Natural killer cell (primary cell): Measurements from ENCODE around the gene VPS50. TPM values are rescaled to one million over a fixed set of nuclear protein-coding genes. Genes with fewer than 3 reads are reported as not detected.

Experiments
- ATAC-seq, 3 donors: fragments of 150-1000 bp in 2 of 3; fragments of 200-7000 bp in 1 of 3; cut with Tn5 transposase; 1 replicate in 1 of 3; 2 replicates in 2 of 3; pipeline ENCODE4 v1.10.0; 2021; ENCODE audit warnings: mild to moderate bottlenecking in 2 of 3, moderate library complexity in 2 of 3
- DNase-seq, 2 donors: peaks; one replicate each; pipeline versions ENCODE4 v3.0.0 to v3.0.0-alpha.2; 2013 to 2021; ENCODE audit warnings: mixed read lengths in 1 of 2
- H3K27ac ChIP-seq: one replicate; pipeline ENCODE4 v1.5.1; 2013; ENCODE audit warnings: mild to moderate bottlenecking, low read length
- H3K27me3 ChIP-seq: one replicate; pipeline ENCODE4 v1.6.1; 2013; ENCODE audit warnings: low read length; ENCODE audit not compliant: control insufficient read depth, insufficient read depth
- H3K36me3 ChIP-seq: one replicate; pipeline ENCODE4 v1.6.1; 2013; ENCODE audit warnings: low read length; ENCODE audit not compliant: control insufficient read depth, insufficient read depth
- H3K4me1 ChIP-seq: one replicate; pipeline ENCODE4 v1.6.1; 2013; ENCODE audit warnings: low read length; ENCODE audit not compliant: control insufficient read depth, insufficient read depth
- H3K4me3 ChIP-seq: one replicate; pipeline ENCODE4 v1.5.1; 2013; ENCODE audit warnings: low read length
- H3K9me3 ChIP-seq: one replicate; pipeline ENCODE4 v1.6.1; 2013; ENCODE audit warnings: low read length; ENCODE audit not compliant: control insufficient read depth, insufficient read depth
- H3K27ac Mint-ChIP-seq, 2 donors: one replicate each; pipeline ENCODE4 v1.8.0; 2022; ENCODE audit warnings: mild to moderate bottlenecking in 2 of 2, mixed read lengths in 2 of 2, moderate library complexity in 1 of 2
- H3K27me3 Mint-ChIP-seq, 2 donors: one replicate each; pipeline ENCODE4 v1.8.0; 2022; ENCODE audit warnings: low read depth in 2 of 2, mixed read lengths in 2 of 2
- H3K36me3 Mint-ChIP-seq: one replicate; pipeline ENCODE4 v1.8.0; 2022; ENCODE audit warnings: mixed read lengths
- H3K4me1 Mint-ChIP-seq, 2 donors: one replicate each; pipeline ENCODE4 v1.8.0; 2022; ENCODE audit warnings: mixed read lengths in 2 of 2
- H3K4me3 Mint-ChIP-seq: one replicate; pipeline ENCODE4 v1.8.0; 2022; ENCODE audit warnings: mild to moderate bottlenecking, moderate library complexity, mixed read lengths
- H3K9me3 Mint-ChIP-seq, 2 donors: one replicate each; pipeline ENCODE4 v1.8.0; 2022; ENCODE audit warnings: mixed read lengths in 2 of 2
- WGBS: methylation state at CpG from one replicate; pipeline ENCODE4 v1.1.7; 2013; ENCODE audit warnings: missing lambda C conversion rate; ENCODE audit not compliant: insufficient coverage; 5-methylcytosine and 5-hydroxymethylcytosine counted together
- intact Hi-C: fragments of 100-400 bp; cut with micrococcal nuclease; formaldehyde crosslinking; loops from one replicate; pipeline ENCODE4 v1.14.2; 2022
- total RNA-seq, 4 donors: library from RNA; stranded (reverse); fragments of 120-200 nt in 1 of 4; gene quantifications; one replicate each; pipeline versions ENCODE4 v1.2.3 to v1.2.4, GENCODE V29; 2013 to 2022
- TF ChIP-seq, protein P1 (sequence below): fragments of 200-600 bp; IDR thresholded peaks from one replicate; pipeline ENCODE4 v1.8.0; 2022; ENCODE audit warnings: antibody characterized with exemption

The VPS50 gene
- total RNA-seq, 3 donors from 2014 or later (not counting 1 experiment from before 2014, with no cell fraction given) = 29.0 to 32.8 (median 31.7) TPM

DNA sequence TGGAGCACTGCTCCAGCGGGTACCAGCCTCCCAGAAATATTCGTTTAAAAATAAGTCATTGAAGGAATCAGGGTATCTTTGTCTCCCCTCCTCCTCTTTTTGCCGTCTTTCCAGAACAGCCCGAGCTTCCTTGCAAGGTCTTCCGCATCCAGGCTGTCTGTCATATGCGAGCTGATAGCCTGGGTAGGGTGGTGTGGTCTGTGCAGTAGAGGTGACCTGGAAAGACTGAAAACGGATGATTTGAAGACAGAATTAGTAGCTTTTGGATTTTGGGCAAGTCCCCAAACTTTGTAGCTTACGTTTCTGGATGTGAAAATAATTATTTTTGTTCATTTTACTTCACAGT, 480 bp downstream of the VPS50 start:
- H3K4me1 ChIP-seq = peaks cover 4% of the 10 kb centered on the region
- no peaks in the 10 kb centered on the region for H3K9me3 ChIP-seq
- H3K4me1 Mint-ChIP-seq = peaks cover 15 to 18% of the 10 kb centered on the region in 2 donors
- H3K27ac Mint-ChIP-seq = peak overlapping the region; percentile 93 to 95
- peak overlapping the region; percentile 73 for H3K4me3 ChIP-seq
- H3K9me3 Mint-ChIP-seq = no peaks in the 10 kb centered on the region
- DNase-seq = no peak
- no peaks in the 10 kb centered on the region for H3K36me3 Mint-ChIP-seq
- TF ChIP-seq, protein P1, sequence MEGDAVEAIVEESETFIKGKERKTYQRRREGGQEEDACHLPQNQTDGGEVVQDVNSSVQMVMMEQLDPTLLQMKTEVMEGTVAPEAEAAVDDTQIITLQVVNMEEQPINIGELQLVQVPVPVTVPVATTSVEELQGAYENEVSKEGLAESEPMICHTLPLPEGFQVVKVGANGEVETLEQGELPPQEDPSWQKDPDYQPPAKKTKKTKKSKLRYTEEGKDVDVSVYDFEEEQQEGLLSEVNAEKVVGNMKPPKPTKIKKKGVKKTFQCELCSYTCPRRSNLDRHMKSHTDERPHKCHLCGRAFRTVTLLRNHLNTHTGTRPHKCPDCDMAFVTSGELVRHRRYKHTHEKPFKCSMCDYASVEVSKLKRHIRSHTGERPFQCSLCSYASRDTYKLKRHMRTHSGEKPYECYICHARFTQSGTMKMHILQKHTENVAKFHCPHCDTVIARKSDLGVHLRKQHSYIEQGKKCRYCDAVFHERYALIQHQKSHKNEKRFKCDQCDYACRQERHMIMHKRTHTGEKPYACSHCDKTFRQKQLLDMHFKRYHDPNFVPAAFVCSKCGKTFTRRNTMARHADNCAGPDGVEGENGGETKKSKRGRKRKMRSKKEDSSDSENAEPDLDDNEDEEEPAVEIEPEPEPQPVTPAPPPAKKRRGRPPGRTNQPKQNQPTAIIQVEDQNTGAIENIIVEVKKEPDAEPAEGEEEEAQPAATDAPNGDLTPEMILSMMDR = no peak
- peaks cover 0 to under 1% of the 10 kb centered on the region in 2 donors for H3K27me3 Mint-ChIP-seq
- peak overlapping the region; percentile 46 for H3K27ac ChIP-seq
- H3K36me3 ChIP-seq = no peaks in the 10 kb centered on the region
- H3K27me3 ChIP-seq = no peaks in the 10 kb centered on the region
- ATAC-seq = no peak
- WGBS = 3% methylated on average over 8 of the region's 8 CpGs
- peak overlapping the region; percentile 98 for H3K4me3 Mint-ChIP-seq
- intact Hi-C loops = loop anchor here (1.0 to 5.0 kb wide), 3 partner anchors 85 to 784 kb away; partner anchors contain the start of gene SAMD9L

DNA sequence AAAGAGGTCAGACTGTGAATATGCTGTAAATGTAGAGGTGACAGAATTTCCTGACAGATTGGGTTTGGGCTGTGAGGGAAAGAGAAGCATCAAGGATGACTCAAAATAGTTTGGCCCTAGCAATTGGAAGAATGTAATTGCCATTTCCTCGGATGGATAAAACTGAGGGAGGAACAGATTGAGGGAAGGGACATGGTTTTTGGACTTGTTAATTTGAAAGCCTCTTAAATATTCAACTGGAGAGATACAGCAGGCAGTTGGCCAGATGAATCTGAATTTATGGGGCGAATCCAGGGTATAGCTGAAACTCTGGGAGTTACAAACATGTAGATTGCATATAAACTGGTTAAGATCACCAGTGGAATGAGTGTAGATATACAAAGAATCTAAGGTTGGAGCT, 3.4 kb downstream of the VPS50 start:
- TF ChIP-seq, protein P1 = no peak
- Mint-ChIP-seq H3K27me3 (no peaks in the 10 kb centered on the region), H3K36me3 (no peaks in the 10 kb centered on the region), H3K9me3 (no peaks in the 10 kb centered on the region), H3K4me3 (no peak overlapping the region), H3K27ac (no peak overlapping the region), H3K4me1 (peaks cover 15 to 18% of the 10 kb centered on the region in 2 donors)
- no peak overlapping the region for H3K4me3 ChIP-seq
- DNase-seq (no peak), ATAC-seq (no peak)
- H3K27me3 ChIP-seq = no peaks in the 10 kb centered on the region
- 93% methylated on average over 2 of the region's 2 CpGs for WGBS
- no peak overlapping the region for H3K27ac ChIP-seq
- peaks cover 4% of the 10 kb centered on the region for H3K4me1 ChIP-seq
- no peaks in the 10 kb centered on the region for H3K9me3 ChIP-seq
- intact Hi-C loops = no loop called here
- no peaks in the 10 kb centered on the region for H3K36me3 ChIP-seq

GRCh38 chr7:93238131-93238530, 6.0 kb downstream of the VPS50 start:
- no peaks in the 10 kb centered on the region for H3K9me3 Mint-ChIP-seq
- Histone ChIP-seq H3K27me3 (no peaks in the 10 kb centered on the region), H3K4me3 (no peak overlapping the region), H3K9me3 (no peaks in the 10 kb centered on the region), H3K4me1 (no peaks in the 10 kb centered on the region), H3K27ac (no peak overlapping the region), H3K36me3 (peaks cover 3% of the 10 kb centered on the region)
- no peaks in the 10 kb centered on the region for H3K27me3 Mint-ChIP-seq
- WGBS = 97% methylated on average over 3 of the region's 4 CpGs
- no peaks in the 10 kb centered on the region for H3K36me3 Mint-ChIP-seq
- ATAC-seq (no peak), DNase-seq (no peak)
- no peak overlapping the region for H3K4me3 Mint-ChIP-seq
- H3K4me1 Mint-ChIP-seq = no peaks in the 10 kb centered on the region
- TF ChIP-seq, protein P1 = no peak
- intact Hi-C loops = no loop called here
- no peak overlapping the region for H3K27ac Mint-ChIP-seq

GRCh38 chr7:93238748-93239147, 6.6 kb downstream of the VPS50 start:
- H3K4me3 ChIP-seq = no peak overlapping the region
- no peak for DNase-seq
- H3K27me3 ChIP-seq = no peaks in the 10 kb centered on the region
- TF ChIP-seq, protein P1 = no peak
- Mint-ChIP-seq H3K4me3 (no peak overlapping the region), H3K27ac (no peak overlapping the region), H3K9me3 (no peaks in the 10 kb centered on the region), H3K4me1 (no peaks in the 10 kb centered on the region), H3K27me3 (no peaks in the 10 kb centered on the region), H3K36me3 (no peaks in the 10 kb centered on the region)
- peaks cover 3% of the 10 kb centered on the region for H3K36me3 ChIP-seq
- no peaks in the 10 kb centered on the region for H3K4me1 ChIP-seq
- ATAC-seq = no peak
- intact Hi-C loops = no loop called here
- no peak overlapping the region for H3K27ac ChIP-seq
- 89% methylated on average over 2 of the region's 2 CpGs for WGBS
- H3K9me3 ChIP-seq = no peaks in the 10 kb centered on the region
